ENCODE measurements around the gene ENO2.

The ENO2 gene

DNA sequence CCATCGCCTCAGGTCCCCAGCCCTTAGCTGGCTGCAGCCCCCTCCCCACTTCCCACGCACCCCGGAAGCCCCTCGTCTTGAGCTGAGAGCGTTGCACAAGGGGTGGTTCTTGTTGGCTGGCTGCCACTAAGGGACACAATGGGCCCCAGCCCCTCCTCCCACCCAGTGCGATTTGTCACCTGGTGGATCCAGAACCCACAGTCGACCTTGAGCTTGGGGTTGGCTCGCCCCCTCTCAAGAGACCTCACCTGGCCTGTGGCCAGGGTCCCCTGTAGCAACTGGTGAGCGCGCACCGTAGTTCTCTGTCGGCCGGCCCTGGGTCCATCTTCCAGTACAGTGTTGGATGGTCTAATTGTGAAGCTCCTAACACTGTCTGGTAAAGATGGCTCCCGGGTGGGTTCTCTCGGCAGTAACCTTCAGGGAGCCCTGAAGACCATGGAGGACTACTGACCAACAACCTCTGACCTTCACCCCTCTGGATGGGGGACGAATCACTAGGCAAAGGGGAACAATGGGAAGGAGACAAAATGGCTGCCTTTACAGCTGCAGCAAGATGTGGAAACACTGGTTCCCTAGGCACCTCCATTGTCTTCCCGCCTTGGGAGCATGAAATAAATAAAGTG is 49.5 kb downstream of the ENO2 start:
- DNase-seq, result no peak

DNA sequence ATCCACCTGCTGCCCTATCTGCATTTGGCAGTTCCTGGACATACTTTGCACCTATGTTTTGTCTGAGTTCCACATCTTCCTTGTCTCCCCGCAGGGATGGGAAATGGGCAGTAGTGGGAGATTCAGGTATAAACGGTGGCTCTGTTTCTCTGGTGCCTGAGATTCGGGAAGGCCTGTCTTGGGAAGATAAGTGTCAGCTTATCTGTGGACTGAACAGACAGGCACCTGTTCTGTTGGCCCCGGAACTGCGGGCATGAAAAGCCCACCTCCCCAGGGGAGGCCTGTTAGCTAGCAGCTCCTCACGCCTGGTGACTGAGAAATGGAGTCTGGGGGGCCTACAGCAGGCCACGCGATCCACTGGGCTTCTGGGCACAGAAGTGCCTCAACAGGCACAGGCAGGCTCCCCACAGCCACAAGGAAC is 50.2 kb downstream of the ENO2 start:
- DNase-seq, result no peak

GRCh38 chr12:6965026-6965661 is 50.8 kb downstream of the ENO2 start:
- peak; percentile 13 for DNase-seq

- DNase-seq, result no peak
Measured at GRCh38 chr12:6965714-6966113, 51.3 kb downstream of the ENO2 start.

GRCh38 chr12:6966351-6966750 is 52.0 kb downstream of the ENO2 start:
- DNase-seq, result no peak

DNA sequence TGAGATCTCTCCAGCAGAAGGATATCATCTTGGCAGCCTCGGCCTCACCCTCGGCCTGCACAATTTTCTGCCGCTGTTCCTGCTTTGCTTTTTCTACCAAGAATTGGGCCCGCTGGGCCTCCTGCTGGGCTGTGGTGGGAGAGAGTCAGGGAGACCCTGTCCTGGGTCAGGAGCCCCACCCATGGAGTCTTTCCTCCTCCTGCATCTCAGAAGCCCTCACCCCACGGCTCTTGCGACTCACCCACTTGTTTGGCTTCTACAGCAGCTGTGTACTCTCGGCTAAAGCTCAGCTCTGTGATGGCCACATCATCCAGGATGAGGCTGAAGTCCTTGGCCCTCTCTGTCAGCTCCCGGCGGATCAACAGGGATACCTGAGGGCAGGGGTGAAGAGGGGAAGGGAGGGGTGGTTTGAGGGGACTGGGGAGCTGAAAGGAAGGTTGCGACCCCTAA is 53.3 kb downstream of the ENO2 start:
- DNase-seq, result no peak

- no peak for DNase-seq
Measured at GRCh38 chr12:6968426-6968825, 54.0 kb downstream of the ENO2 start.

DNA sequence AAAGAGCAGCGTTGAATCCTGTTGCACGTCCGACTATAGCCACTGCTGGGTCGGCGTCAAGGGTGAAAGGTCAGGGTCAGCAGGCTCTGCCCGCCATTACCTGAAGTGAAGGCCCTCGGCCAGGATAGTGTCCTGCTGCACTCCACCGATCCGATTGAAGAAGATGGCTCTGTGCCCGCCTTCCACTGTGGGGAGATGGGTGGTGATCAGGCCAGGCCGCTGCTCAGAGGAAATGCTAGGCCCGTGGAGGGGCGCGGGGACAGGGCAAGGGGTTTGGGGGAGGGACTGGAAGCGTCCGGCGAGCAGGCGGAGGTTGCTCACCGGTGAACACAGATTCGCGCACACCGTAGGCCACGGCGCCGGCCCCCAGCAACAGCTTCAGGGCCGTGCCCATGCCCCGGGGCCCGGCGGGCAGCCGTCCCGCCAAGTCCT is 55.7 kb downstream of the ENO2 start:
- no peak for DNase-seq

Measured in SIG-M5 (cell line).